GM12873 (cell line): ENCODE results near the gene MYL12A.

Source experiments
- CTCF ChIP-seq: IDR thresholded peaks from 2 replicates; pipeline ENCODE4 v1.5.1; 2012; ENCODE audit warnings: low read depth, mild to moderate bottlenecking, moderate library complexity, low read length, control low read depth; ENCODE audit not compliant: insufficient read depth; ENCODE audit errors: missing control alignments

Gene MYL12A

GRCh38 chr18:3252843-3253242 is 5.2 kb downstream of the MYL12A start:
- no peak for TF ChIP-seq CTCF

DNA sequence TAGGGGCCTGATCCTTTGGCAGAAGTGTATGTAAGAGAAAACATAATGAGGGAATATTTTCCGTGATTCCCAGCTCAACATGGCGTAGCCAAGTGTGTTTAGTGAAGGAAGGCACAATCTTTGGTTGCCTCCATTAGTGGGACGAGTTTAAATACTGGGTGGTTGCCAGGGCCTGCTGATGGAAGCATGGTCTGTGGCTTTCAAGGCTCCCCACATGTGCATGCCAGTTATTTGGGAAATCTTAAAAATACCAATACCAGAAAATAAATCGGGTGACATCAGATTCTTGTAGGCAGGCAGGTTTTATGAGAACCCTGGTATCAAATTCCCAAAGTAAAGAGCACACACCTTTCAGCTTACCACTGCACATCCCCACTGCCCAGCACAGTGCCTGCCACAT is 7.1 kb downstream of the MYL12A start:
- no peak for TF ChIP-seq CTCF

DNA sequence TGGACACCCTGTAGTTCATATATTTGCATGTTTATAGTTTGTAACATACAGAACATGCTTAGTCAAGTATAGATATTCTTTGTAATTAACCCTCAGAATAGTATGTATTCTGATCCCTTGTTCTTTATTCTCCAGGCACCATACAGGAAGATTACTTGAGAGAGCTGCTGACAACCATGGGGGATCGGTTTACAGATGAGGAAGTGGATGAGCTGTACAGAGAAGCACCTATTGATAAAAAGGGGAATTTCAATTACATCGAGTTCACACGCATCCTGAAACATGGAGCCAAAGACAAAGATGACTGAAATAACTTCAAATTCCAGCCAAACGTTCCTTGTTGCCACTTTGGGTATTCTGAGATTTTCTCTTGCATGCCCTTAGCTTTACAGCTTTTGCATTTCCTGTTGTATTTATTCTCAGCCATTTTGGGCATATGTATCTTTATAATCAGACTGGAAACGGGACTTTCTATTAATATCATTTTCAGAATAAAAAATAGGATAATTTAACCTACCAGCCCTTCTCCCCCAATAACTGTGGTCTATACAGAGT is 8.1 kb downstream of the MYL12A start:
- TF ChIP-seq CTCF = no peak

- no peak for TF ChIP-seq CTCF
These were observed 9.4 kb downstream of the MYL12A start for GRCh38 chr18:3256693-3257626.

DNA sequence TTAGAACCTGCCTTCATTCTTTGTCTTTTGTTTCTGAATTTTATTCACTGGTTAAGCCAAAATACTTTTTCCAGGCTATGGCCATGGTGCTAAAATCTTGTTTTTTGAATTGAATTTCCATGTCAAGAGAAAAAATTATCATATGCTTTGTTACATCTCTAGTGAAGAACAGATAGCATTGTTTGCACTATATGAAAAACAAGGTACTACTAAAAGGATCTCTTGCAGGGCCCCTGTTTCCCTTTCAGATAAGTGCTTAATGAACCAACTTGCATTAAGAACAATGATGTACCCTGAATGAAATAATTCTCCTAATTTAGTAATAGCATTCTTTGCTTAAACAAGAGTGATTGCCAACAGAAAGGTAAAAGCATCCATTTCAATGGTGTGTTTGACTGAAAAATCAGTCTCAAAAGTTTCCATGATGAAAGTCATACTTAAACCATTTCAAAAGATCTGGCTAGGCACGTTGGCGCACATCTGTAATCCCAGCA is 10.1 kb downstream of the MYL12A start:
- TF ChIP-seq CTCF = no peak

- TF ChIP-seq CTCF = no peak
These were observed 13.4 kb downstream of the MYL12A start for GRCh38 chr18:3260995-3261372.
